ENCODE measurements around the gene KLHL3.

Gene KLHL3

GRCh38 chr5:137672001-137672400 is 63.9 kb downstream of the KLHL3 start:
- DNase-seq (ENCODE audit: low spot score) = no peak
- ChIA-PET CTCF (interaction anchor here (4.9 kb wide), 1 partner anchor 11 kb away, joined by 28 read pairs; no protein-coding TSS in a partner anchor), POLR2A (ENCODE audit: low non-redundant PET) (no interaction called here)
- no peak overlapping the region for H3K27ac ChIP-seq
- TF ChIP-seq CTCF (conservative IDR thresholded peaks at IDR 0.05; ENCODE audit: low read depth) = no peak

GRCh38 chr5:137669811-137670210 is 66.1 kb downstream of the KLHL3 start:
- CTCF ChIA-PET = interaction anchor here (0.7 to 4.9 kb wide), 2 partner anchors 9 to 28 kb away, joined by 3 to 28 read pairs; no protein-coding TSS in a partner anchor
- DNase-seq (ENCODE audit: low spot score) = no peak
- no peak overlapping the region for H3K27ac ChIP-seq
- no peak for TF ChIP-seq CTCF (conservative IDR thresholded peaks at IDR 0.05; ENCODE audit: low read depth)
- POLR2A ChIA-PET (ENCODE audit: low non-redundant PET) = no interaction called here

GRCh38 chr5:137668637-137669036 is 67.3 kb downstream of the KLHL3 start:
- CTCF ChIA-PET = interaction anchor here (1.0 to 4.9 kb wide), 2 partner anchors 8 to 25 kb away, joined by 3 to 28 read pairs; no protein-coding TSS in a partner anchor
- no peak for TF ChIP-seq CTCF (conservative IDR thresholded peaks at IDR 0.05; ENCODE audit: low read depth)
- POLR2A ChIA-PET (ENCODE audit: low non-redundant PET) = no interaction called here
- no peak overlapping the region for H3K27ac ChIP-seq
- DNase-seq (ENCODE audit: low spot score) = no peak

- ChIA-PET POLR2A (ENCODE audit: low non-redundant PET) (no interaction called here), CTCF (no interaction called here)
- H3K27ac ChIP-seq = no peak overlapping the region
- DNase-seq (ENCODE audit: low spot score) = no peak
- TF ChIP-seq CTCF (conservative IDR thresholded peaks at IDR 0.05; ENCODE audit: low read depth) = no peak
Measured at GRCh38 chr5:137667341-137667740, 68.5 kb downstream of the KLHL3 start.

GRCh38 chr5:137666901-137667300 is 69.0 kb downstream of the KLHL3 start:
- DNase-seq (ENCODE audit: low spot score) = no peak
- ChIA-PET POLR2A (ENCODE audit: low non-redundant PET) (no interaction called here), CTCF (interaction anchor here (1.0 kb wide), 1 partner anchor 10 kb away, joined by 3 read pairs; no protein-coding TSS in a partner anchor)
- no peak overlapping the region for H3K27ac ChIP-seq
- TF ChIP-seq CTCF (conservative IDR thresholded peaks at IDR 0.05; ENCODE audit: low read depth) = no peak

- no peak for TF ChIP-seq CTCF (conservative IDR thresholded peaks at IDR 0.05; ENCODE audit: low read depth)
Measured at GRCh38 chr5:137666461-137666850, 69.4 kb downstream of the KLHL3 start.

More at GRCh38 chr5:137666461-137666850, 69.4 kb downstream of the KLHL3 start:
- DNase-seq (ENCODE audit: low spot score) = no peak
- POLR2A ChIA-PET (ENCODE audit: low non-redundant PET) = no interaction called here
- CTCF ChIA-PET = interaction anchor here (0.6 to 1.0 kb wide), 2 partner anchors 11 to 860 kb away, joined by 3 read pairs; no protein-coding TSS in a partner anchor
- no peak overlapping the region for H3K27ac ChIP-seq
